Common myeloid progenitor, CD34-positive (primary cell): ENCODE data around the gene NR0B1.
A peak's percentile ranks its signal among the peaks of the same experiment; 100 is the strongest.

Source experiments
- CTCF ChIA-PET: fragments of 350-600 bp; sonication (Branson Sonifier 250); formaldehyde crosslinking; loops from one replicate; lab custom pipeline; 2021; ENCODE audit warnings: antibody characterized with exemption; lab: Charles Lee
- POLR2A ChIA-PET: fragments of 350-600 bp; sonication (Branson Sonifier 250); formaldehyde crosslinking; loops from one replicate; lab custom pipeline; 2021; ENCODE audit warnings: antibody characterized with exemption; lab: Charles Lee
- DNase-seq, 3 donors: peaks; one replicate each; pipeline versions ENCODE4 v3.0.0 to v3.0.0-alpha.2; 2013
- H3K27ac ChIP-seq, 2 experiments: 1 replicate in 1 of 2; 2 replicates in 1 of 2; pipeline ENCODE4 v1.7.0; 2013; ENCODE audit warnings: inconsistent platforms in 2 of 2, low read length in 2 of 2, mild to moderate bottlenecking in 2 of 2, low read depth in 1 of 2, moderate library complexity in 1 of 2; ENCODE audit not compliant: severe bottlenecking in 2 of 2, insufficient read depth in 1 of 2, poor library complexity in 1 of 2
- H3K27me3 ChIP-seq, 5 experiments: replicated peaks in 2 of 5; 1 replicate in 3 of 5; 2 replicates in 2 of 5; pipeline versions ENCODE4 v1.6.1 to v1.7.0; 2013; ENCODE audit warnings: low read length in 4 of 5, mild to moderate bottlenecking in 2 of 5, moderate library complexity in 2 of 5, inconsistent platforms in 1 of 5; ENCODE audit not compliant: insufficient read depth in 5 of 5, control insufficient read depth in 4 of 5
- H3K36me3 ChIP-seq, 4 experiments: 1 replicate in 2 of 4; 2 replicates in 2 of 4; pipeline versions ENCODE4 v1.6.1 to v1.7.0; 2013; ENCODE audit warnings: low read length in 3 of 4, control low read depth in 1 of 4, mild to moderate bottlenecking in 1 of 4; ENCODE audit not compliant: control insufficient read depth in 4 of 4, insufficient read depth in 4 of 4
- H3K4me1 ChIP-seq, 4 experiments: 1 replicate in 3 of 4; 2 replicates in 1 of 4; pipeline versions ENCODE4 v1.6.1 to v1.7.1; 2013; ENCODE audit warnings: low read length in 3 of 4, mild to moderate bottlenecking in 3 of 4, control low read depth in 1 of 4, inconsistent platforms in 1 of 4, moderate library complexity in 1 of 4; ENCODE audit not compliant: control insufficient read depth in 4 of 4, insufficient read depth in 4 of 4; ENCODE audit errors: control extremely low read depth in 1 of 4
- H3K4me3 ChIP-seq, 7 experiments: 1 replicate in 4 of 7; 2 replicates in 3 of 7; pipeline versions ENCODE4 v1.5.1 to v1.7.0; 2013; ENCODE audit warnings: mild to moderate bottlenecking in 7 of 7, low read length in 6 of 7, moderate library complexity in 6 of 7, inconsistent platforms in 2 of 7, low read depth in 2 of 7, control low read depth in 1 of 7; ENCODE audit not compliant: insufficient read depth in 4 of 7, control insufficient read depth in 1 of 7; ENCODE audit errors: extremely low read depth in 1 of 7
- H3K9me3 ChIP-seq, 5 experiments: 1 replicate in 4 of 5; 2 replicates in 1 of 5; pipeline versions ENCODE4 v1.6.1 to v1.7.1; 2013; ENCODE audit warnings: low read length in 4 of 5, mild to moderate bottlenecking in 2 of 5, inconsistent platforms in 1 of 5, low read depth in 1 of 5, moderate library complexity in 1 of 5; ENCODE audit not compliant: control insufficient read depth in 4 of 5, insufficient read depth in 2 of 5; ENCODE audit errors: control extremely low read depth in 1 of 5
- WGBS: methylation state at CpG from one replicate; pipeline ENCODE4 v1.1.5; 2013; ENCODE audit not compliant: insufficient coverage; 5-methylcytosine and 5-hydroxymethylcytosine counted together

NR0B1 gene

GRCh38 chrX:30312858-30313257, 3.7 kb upstream of the NR0B1 start:
- Histone ChIP-seq H3K36me3 (no peaks in the 10 kb centered on the region), H3K9me3 (no peaks in the 10 kb centered on the region), H3K27ac (no peak overlapping the region), H3K4me3 (no peak overlapping the region), H3K27me3 (peaks cover 2 to 30% (median 2%) of the 10 kb centered on the region in 5 experiments), H3K4me1 (peaks cover 0 to 14% (median 5%) of the 10 kb centered on the region in 4 experiments)
- CTCF ChIA-PET = no interaction called here
- POLR2A ChIA-PET = no interaction called here
- no peak for DNase-seq
- WGBS = 91% methylated on average over 5 of the region's 5 CpGs

DNA sequence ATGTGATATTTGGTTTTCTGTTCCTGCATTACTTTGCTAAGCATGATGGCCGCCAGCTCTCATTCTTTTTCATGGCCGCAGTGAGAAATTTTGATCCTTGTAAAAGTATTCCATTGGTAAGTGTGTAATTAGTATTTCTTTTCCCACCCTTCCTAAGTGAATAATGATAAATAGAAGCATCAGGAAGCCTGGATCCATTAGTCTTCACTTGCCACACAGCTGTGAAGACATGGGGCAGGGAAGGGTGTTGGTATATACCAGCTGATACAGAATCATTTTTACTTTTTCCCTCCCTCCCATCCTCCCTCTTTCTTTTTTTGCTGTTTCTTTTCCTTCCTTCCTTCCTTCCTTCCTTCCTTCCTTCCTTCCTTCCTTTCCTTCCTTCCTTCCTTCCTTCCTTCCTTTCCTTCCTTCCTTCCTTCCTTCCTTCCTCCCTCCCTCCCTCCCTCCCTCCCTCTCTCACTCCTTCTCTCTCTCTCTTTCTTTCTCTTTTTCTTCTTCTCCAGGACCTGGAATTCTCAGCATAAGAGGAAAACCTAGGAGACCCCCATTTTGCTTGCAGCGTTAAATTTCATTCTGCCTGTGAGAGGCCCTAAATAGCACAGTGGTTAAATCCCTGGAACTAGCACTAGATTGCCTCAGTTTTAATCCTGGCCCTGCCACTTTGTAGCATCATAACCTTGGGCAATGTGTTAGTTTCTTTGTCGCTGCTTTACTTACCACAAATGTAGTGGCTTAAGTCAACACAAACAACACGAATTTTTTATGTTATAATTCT, 1.4 kb upstream of the NR0B1 start:
- peaks cover 0 to 14% (median 5%) of the 10 kb centered on the region in 4 experiments for H3K4me1 ChIP-seq
- ChIA-PET CTCF (interaction anchor here (1.4 kb wide), 1 partner anchor 9 kb away, joined by 4 read pairs; no protein-coding TSS in a partner anchor), POLR2A (no interaction called here)
- 68% methylated on average over 4 of the region's 5 CpGs for WGBS
- H3K27ac ChIP-seq = no peak overlapping the region
- no peak overlapping the region for H3K4me3 ChIP-seq
- H3K27me3 ChIP-seq = peaks cover 2 to 46% (median 10%) of the 10 kb centered on the region in 5 experiments
- no peak for DNase-seq
- no peaks in the 10 kb centered on the region for H3K9me3 ChIP-seq
- no peaks in the 10 kb centered on the region for H3K36me3 ChIP-seq

- DNase-seq = peak; percentile 23 to 58 (median 49)
- ChIA-PET CTCF (no interaction called here), POLR2A (no interaction called here)
- Histone ChIP-seq H3K4me1 (peaks cover 0 to 14% (median 5%) of the 10 kb centered on the region in 4 experiments), H3K27ac (no peak overlapping the region), H3K4me3 (peak overlapping the region in 3 of 7 experiments; percentile 23 to 33 (median 33)), H3K27me3 (peaks cover 3 to 49% (median 10%) of the 10 kb centered on the region in 5 experiments), H3K9me3 (no peaks in the 10 kb centered on the region), H3K36me3 (no peaks in the 10 kb centered on the region)
- 42% methylated on average over 63 of the region's 71 CpGs for WGBS
Observed at GRCh38 chrX:30308263-30309138, 689 bp downstream of the NR0B1 start.

DNA sequence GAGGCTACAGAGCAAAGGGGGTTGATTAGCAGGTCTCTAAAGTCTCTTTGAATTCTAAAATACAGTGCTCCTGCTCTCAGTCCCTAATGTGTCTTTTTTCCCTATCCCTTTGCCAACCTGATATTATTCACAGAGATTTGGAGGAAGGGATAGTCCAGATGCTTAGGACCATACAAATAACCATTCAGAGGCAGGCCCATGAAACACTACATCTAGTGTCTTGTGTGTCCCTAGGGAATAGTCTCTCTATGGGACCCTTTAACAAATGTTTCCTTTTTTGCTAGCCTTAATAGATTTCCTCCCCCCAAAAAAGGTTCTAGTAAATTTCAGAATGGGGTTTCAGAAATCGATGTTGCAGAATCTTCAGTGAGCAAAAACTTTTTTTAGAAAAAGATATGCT, 1.7 kb downstream of the NR0B1 start:
- peaks cover 0 to 14% (median 5%) of the 10 kb centered on the region in 4 experiments for H3K4me1 ChIP-seq
- peaks cover 3 to 56% (median 10%) of the 10 kb centered on the region in 5 experiments for H3K27me3 ChIP-seq
- no peak overlapping the region for H3K27ac ChIP-seq
- no peak overlapping the region for H3K4me3 ChIP-seq
- CTCF ChIA-PET = interaction anchor here (0.7 kb wide), 1 partner anchor 33 kb away, joined by 3 read pairs; no protein-coding TSS in a partner anchor
- H3K36me3 ChIP-seq = no peaks in the 10 kb centered on the region
- no peaks in the 10 kb centered on the region for H3K9me3 ChIP-seq
- POLR2A ChIA-PET = no interaction called here
- no CpG with 5 or more reads among the region's 1 CpG for WGBS
- no peak for DNase-seq

DNA sequence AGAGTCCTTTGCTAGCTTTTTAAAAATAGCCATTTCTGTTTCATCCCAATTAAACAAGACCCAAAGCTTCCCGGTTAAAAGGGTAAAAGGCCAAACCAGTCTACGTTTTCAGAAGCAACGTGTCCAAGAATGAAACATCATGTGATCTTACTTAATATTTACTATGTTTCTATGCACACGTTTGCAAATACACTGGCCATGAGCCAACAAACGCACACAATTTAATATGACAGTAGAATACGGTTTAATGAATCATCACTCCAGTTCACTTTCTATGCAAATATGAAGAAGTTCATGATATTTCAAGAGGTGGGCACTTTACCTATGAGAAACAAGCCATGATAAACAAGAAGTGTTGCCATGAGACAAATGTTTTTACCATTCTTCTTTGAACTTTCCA, 4.3 kb downstream of the NR0B1 start:
- H3K27ac ChIP-seq = no peak overlapping the region
- H3K27me3 ChIP-seq = peaks cover 3 to 53% (median 13%) of the 10 kb centered on the region in 5 experiments
- ChIA-PET CTCF (no interaction called here), POLR2A (no interaction called here)
- H3K9me3 ChIP-seq = no peaks in the 10 kb centered on the region
- H3K36me3 ChIP-seq = no peaks in the 10 kb centered on the region
- no peak overlapping the region for H3K4me3 ChIP-seq
- WGBS = 92% methylated on average over 6 of the region's 6 CpGs
- H3K4me1 ChIP-seq = peaks cover 0 to 14% (median 5%) of the 10 kb centered on the region in 4 experiments
- DNase-seq = no peak

- WGBS = 70% methylated on average over 5 of the region's 6 CpGs
- Histone ChIP-seq H3K27me3 (peaks cover 2 to 34% (median 11%) of the 10 kb centered on the region in 5 experiments), H3K27ac (no peak overlapping the region), H3K36me3 (no peaks in the 10 kb centered on the region), H3K9me3 (no peaks in the 10 kb centered on the region), H3K4me1 (peaks cover 0 to 1% (median 0%) of the 10 kb centered on the region in 4 experiments), H3K4me3 (no peak overlapping the region)
- ChIA-PET POLR2A (no interaction called here), CTCF (no interaction called here)
- DNase-seq = no peak
Observed at GRCh38 chrX:30302956-30303355, 6.2 kb downstream of the NR0B1 start.
